Fibroblast of lung (primary cell): Measurements from ENCODE around the gene MSX1. TPM values are rescaled to one million over a fixed set of nuclear protein-coding genes. Genes with fewer than 3 reads are reported as not detected.
A peak's percentile ranks its signal among the peaks of the same experiment; 100 is the strongest.

Experiments
- DNase-seq, 2 donors: peaks; one replicate each; pipeline versions ENCODE4 v3.0.0 to v3.0.0-alpha.2; 2010; ENCODE audit warnings: low read depth in 2 of 2
- H2AFZ ChIP-seq: 2 replicates; pipeline ENCODE4 v1.5.1; 2012; ENCODE audit warnings: low read length, control low read depth, inconsistent platforms
- H3K27ac ChIP-seq: 2 replicates; pipeline ENCODE4 v1.5.1; 2011; ENCODE audit warnings: low read length, control low read depth; ENCODE audit not compliant: insufficient read depth
- H3K27me3 ChIP-seq: 2 replicates; pipeline ENCODE4 v1.5.1; 2011; ENCODE audit warnings: mild to moderate bottlenecking, low read length; ENCODE audit not compliant: control insufficient read depth, insufficient read depth
- H3K36me3 ChIP-seq: 2 replicates; pipeline ENCODE4 v1.5.1; 2011; ENCODE audit warnings: low read length; ENCODE audit not compliant: control insufficient read depth, insufficient read depth
- H3K4me1 ChIP-seq: 2 replicates; pipeline ENCODE4 v1.5.1; 2011; ENCODE audit warnings: low read length; ENCODE audit not compliant: control insufficient read depth, insufficient read depth; ENCODE audit errors: extremely low read depth
- H3K4me2 ChIP-seq: 2 replicates; pipeline ENCODE4 v1.5.1; 2011; ENCODE audit warnings: low read length, control low read depth; ENCODE audit not compliant: insufficient read depth; ENCODE audit errors: extremely low read depth
- H3K4me3 ChIP-seq, 4 experiments: fragments of 200-600 bp in 1 of 4; sonication (generic) in 1 of 4; replicated peaks in 1 of 4; 2 replicates each; pipeline ENCODE4 v1.5.1; 2011 to 2016; ENCODE audit warnings: low read length in 4 of 4, low read depth in 3 of 4, mild to moderate bottlenecking in 3 of 4, control low read depth in 2 of 4, inconsistent platforms in 1 of 4, mixed read lengths in 1 of 4; ENCODE audit not compliant: insufficient read depth in 1 of 4; ENCODE audit errors: control extremely low read depth in 1 of 4
- H3K79me2 ChIP-seq: 2 replicates; pipeline ENCODE4 v1.5.1; 2012; ENCODE audit warnings: mild to moderate bottlenecking, low read length, inconsistent platforms; ENCODE audit not compliant: control insufficient read depth, insufficient read depth
- H3K9ac ChIP-seq: 2 replicates; pipeline ENCODE4 v1.5.1; 2011; ENCODE audit warnings: mild to moderate bottlenecking, low read length, control low read depth; ENCODE audit not compliant: insufficient read depth
- H3K9me3 ChIP-seq: 2 replicates; pipeline ENCODE4 v1.5.1; 2012; ENCODE audit warnings: low read depth, low read length; ENCODE audit not compliant: control insufficient read depth, insufficient read depth
- H4K20me1 ChIP-seq: 2 replicates; pipeline ENCODE4 v1.5.1; 2011; ENCODE audit warnings: low read length; ENCODE audit not compliant: control insufficient read depth, insufficient read depth; ENCODE audit errors: extremely low read depth
- EZH2 ChIP-seq: IDR thresholded peaks from 2 replicates; pipeline ENCODE4 v1.5.1; 2012; ENCODE audit warnings: low read length, control low read depth, mild to moderate bottlenecking; ENCODE audit errors: missing control alignments
- polyA plus RNA-seq, 2 donors: library from polyadenylated mRNA; depleted of rRNA in 1 of 2; stranded (reverse) in 1 of 2; unstranded in 1 of 2; fragments of >200 nt; gene quantifications; 2 replicates each; pipeline ENCODE4 v1.2.1, GENCODE V29; 2011 to 2012; ENCODE audit warnings: missing spikeins in 1 of 2
- total RNA-seq: library from RNA; depleted of rRNA; stranded (reverse); fragments of >200 nt; gene quantifications from 2 replicates; pipeline ENCODE4 v1.2.1, GENCODE V29; 2014
- TF ChIP-seq, protein P1 (sequence below), 2 donors: IDR thresholded peaks in 1 of 2; conservative IDR thresholded peaks in 1 of 2; 1 replicate in 1 of 2; 2 replicates in 1 of 2; pipeline ENCODE4 v1.5.1; 2011 to 2012; ENCODE audit warnings: low read length in 2 of 2, control low read depth in 1 of 2, inconsistent platforms in 1 of 2, low read depth in 1 of 2, mild to moderate bottlenecking in 1 of 2

The MSX1 gene
- total and polyA plus RNA-seq, 2 donors (not counting 1 experiment from before 2014, with no cell fraction given), result 1.3 to 2.1 TPM

DNA sequence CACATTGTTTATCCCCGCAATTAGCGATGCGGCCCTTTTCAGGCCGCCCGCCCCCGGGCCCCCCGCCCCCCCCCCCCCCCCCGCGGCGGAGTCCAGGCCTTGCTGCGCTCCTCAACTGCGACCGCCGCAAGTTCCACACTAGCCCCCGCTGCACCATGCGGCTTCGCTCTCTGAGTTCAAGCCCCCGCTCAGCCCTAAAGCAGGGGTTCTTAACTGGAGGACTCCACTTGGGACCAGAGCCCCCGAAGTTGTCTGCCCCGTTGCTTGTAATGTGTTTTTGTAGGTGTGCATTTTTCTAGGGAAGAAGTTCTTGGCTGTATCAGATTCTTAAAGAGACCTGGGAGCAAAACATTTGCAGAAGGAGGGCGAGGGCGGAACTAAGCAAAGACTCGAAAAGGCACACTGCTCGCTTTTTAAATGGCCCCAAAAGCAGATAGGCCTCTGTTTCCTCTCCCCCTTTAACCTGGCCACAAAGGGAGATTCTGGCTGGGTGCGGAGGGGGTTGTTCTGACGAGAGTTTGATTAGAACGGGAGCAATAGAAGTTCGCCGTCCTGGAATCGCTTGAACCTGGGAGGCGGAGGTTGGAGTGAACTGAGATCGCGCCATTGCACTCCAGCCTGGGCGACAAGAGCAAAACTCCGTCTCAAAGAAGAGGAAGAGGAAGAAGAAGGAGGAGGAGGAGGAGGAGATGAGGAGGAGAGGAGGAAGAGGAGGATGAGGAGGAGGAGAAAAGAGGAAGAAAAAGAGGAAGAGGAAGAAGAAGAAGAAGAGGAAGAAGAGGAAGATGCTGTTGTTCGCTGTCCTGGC lies 2.3 kb upstream of the MSX1 start:
- peaks cover 3% of the 10 kb centered on the region for H3K79me2 ChIP-seq
- H3K4me3 ChIP-seq, result no peak overlapping the region
- H3K27me3 ChIP-seq, result peaks cover 15% of the 10 kb centered on the region
- H2AFZ ChIP-seq, result no peak overlapping the region
- no peaks in the 10 kb centered on the region for H4K20me1 ChIP-seq
- no peak overlapping the region for H3K9ac ChIP-seq
- H3K9me3 ChIP-seq, result no peaks in the 10 kb centered on the region
- H3K27ac ChIP-seq, result no peak overlapping the region
- H3K4me2 ChIP-seq, result peak overlapping the region; percentile 77
- no peak for DNase-seq
- H3K4me1 ChIP-seq, result peaks cover 6% of the 10 kb centered on the region
- H3K36me3 ChIP-seq, result peaks cover 1% of the 10 kb centered on the region
- TF ChIP-seq, protein P1, sequence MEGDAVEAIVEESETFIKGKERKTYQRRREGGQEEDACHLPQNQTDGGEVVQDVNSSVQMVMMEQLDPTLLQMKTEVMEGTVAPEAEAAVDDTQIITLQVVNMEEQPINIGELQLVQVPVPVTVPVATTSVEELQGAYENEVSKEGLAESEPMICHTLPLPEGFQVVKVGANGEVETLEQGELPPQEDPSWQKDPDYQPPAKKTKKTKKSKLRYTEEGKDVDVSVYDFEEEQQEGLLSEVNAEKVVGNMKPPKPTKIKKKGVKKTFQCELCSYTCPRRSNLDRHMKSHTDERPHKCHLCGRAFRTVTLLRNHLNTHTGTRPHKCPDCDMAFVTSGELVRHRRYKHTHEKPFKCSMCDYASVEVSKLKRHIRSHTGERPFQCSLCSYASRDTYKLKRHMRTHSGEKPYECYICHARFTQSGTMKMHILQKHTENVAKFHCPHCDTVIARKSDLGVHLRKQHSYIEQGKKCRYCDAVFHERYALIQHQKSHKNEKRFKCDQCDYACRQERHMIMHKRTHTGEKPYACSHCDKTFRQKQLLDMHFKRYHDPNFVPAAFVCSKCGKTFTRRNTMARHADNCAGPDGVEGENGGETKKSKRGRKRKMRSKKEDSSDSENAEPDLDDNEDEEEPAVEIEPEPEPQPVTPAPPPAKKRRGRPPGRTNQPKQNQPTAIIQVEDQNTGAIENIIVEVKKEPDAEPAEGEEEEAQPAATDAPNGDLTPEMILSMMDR (conservative IDR thresholded peaks at IDR 0.05 in 1 of 2, IDR thresholded peaks at IDR 0.05 in 1 of 2; ENCODE audit: low read depth in 1 of 2, low read length in 2 of 2), result no peak
- peak; percentile 77 for TF ChIP-seq EZH2

DNA sequence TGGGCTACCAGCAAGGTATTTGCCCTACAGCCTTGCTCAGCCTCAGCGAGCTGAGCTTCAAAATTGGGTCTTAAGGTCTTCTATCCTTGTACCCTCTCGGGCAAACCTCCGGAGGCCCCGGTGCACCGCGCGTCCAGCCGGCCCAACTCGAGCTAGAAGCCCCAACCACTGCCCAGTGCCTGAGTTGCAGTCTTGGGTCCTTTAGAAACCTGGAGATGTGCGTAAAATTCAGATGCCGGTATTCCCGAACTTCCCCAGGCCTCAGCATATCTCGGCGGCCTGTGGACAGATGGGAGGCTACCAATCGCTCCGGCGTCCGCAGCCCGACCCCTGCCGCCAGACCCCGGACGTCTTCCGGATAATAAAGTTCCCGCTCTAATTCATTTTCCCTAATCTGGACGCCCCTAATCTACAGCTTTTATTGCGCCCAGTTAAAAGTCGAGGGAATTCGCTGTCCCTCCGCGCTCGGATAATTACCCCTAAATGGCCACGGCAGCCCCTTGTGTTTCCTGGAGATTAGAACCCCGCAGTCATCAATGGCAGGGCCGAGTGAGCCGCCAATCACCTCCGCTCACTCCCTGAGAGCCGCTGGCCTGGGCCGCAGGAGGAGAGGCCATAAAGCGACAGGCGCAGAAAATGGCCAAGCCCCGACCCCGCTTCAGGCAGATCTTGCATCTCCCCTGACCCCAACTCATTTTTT lies 1.5 kb upstream of the MSX1 start:
- no peak overlapping the region for H3K4me2 ChIP-seq
- no peak overlapping the region for H3K4me3 ChIP-seq
- peaks cover 5% of the 10 kb centered on the region for H3K4me1 ChIP-seq
- H3K9ac ChIP-seq, result no peak overlapping the region
- TF ChIP-seq, protein P1 (conservative IDR thresholded peaks at IDR 0.05 in 1 of 2, IDR thresholded peaks at IDR 0.05 in 1 of 2; ENCODE audit: low read depth in 1 of 2, low read length in 2 of 2), result no peak
- peak; percentile 52 for TF ChIP-seq EZH2
- H3K9me3 ChIP-seq, result no peaks in the 10 kb centered on the region
- H3K79me2 ChIP-seq, result peaks cover 3% of the 10 kb centered on the region
- peaks cover 6% of the 10 kb centered on the region for H3K36me3 ChIP-seq
- no peak overlapping the region for H2AFZ ChIP-seq
- H4K20me1 ChIP-seq, result no peaks in the 10 kb centered on the region
- H3K27ac ChIP-seq, result no peak overlapping the region
- no peak for DNase-seq
- H3K27me3 ChIP-seq, result peaks cover 15% of the 10 kb centered on the region

DNA sequence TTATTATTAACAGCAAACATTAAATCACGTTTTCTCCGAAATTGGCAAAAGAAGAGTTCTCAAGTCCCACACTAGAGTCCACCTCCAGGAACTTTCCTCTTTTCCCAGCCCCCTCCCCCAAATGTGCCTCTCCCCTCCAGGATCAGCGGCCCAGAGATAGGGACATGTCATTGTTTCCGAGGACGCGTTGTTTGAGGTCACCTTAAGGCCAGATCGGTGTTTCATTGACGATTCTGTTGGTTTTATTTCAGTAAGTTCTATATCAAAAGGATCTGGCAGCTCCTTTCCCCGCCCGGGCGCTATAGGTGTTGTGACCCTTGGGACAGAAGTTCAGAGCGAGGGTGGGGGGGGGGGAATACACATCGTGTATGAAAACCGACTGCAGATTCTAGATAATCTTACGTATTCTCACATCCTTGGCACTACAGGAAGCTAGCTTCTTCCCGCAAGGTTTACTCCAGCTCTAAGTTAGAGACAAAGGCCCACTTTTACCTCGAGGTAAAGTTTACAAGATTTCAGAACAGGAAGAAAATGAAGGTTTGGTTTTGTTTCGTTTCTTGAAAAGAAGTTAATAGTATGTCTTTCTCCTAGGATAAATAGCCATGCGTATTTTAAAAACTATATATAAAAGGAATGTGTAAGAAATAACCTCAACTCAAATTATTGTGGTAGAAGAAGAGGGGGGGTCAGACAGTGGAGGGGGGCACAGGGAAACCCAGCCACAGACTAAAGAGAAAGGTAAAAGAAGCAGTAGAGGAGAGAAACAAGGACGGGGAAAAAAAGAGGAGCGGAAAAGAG lies 739 bp upstream of the MSX1 start:
- Histone ChIP-seq H3K79me2 (peaks cover 3% of the 10 kb centered on the region), H3K4me1 (no peaks in the 10 kb centered on the region), H3K27ac (peak overlapping the region; percentile 1), H3K9ac (no peak overlapping the region), H3K36me3 (peaks cover 7% of the 10 kb centered on the region), H2AFZ (peak overlapping the region; percentile 47), H3K4me3 (peak overlapping the region in 2 of 4 experiments; percentile 24 to 69), H4K20me1 (no peaks in the 10 kb centered on the region), H3K4me2 (peak overlapping the region; percentile 98), H3K27me3 (peaks cover 15% of the 10 kb centered on the region), H3K9me3 (no peaks in the 10 kb centered on the region)
- no peak for DNase-seq
- TF ChIP-seq EZH2, result no peak
- TF ChIP-seq, protein P1 (conservative IDR thresholded peaks at IDR 0.05 in 1 of 2, IDR thresholded peaks at IDR 0.05 in 1 of 2; ENCODE audit: low read depth in 1 of 2, low read length in 2 of 2), result no peak
